Measurements from ENCODE around the gene AMHR2.
"Not testable (repeated sequence)": the region's sequence is repeated elsewhere in the genome, so short reads cannot be mapped to it uniquely, and the experiment has no call there.

Gene AMHR2

GRCh38 chr12:53381731-53382630, 41.7 kb upstream of the AMHR2 start:
- peak overlapping the region; percentile 82 for H3K4me2 ChIP-seq (ENCODE audit: low read length)
- no peaks in the 10 kb centered on the region for H3K9me3 ChIP-seq (ENCODE audit: insufficient read depth, low read length)
- H3K36me3 ChIP-seq (replicated peaks; ENCODE audit: low read depth, low read length) = peaks cover 33% of the 10 kb centered on the region
- peak overlapping the region; percentile 59; the same call in 1 of the 2 replicates for H3K9ac ChIP-seq (ENCODE audit: low read length)
- H3K79me2 ChIP-seq (ENCODE audit: low read length) = peaks cover 57% of the 10 kb centered on the region
- no peak overlapping the region for H2AFZ ChIP-seq (ENCODE audit: low read depth, low read length)
- peaks cover 11% of the 10 kb centered on the region for H4K20me1 ChIP-seq (ENCODE audit: insufficient read depth, low read length)
- no peaks in the 10 kb centered on the region for H3K27me3 ChIP-seq (ENCODE audit: low read depth, low read length)
- peaks cover 20% of the 10 kb centered on the region for H3K4me1 ChIP-seq (ENCODE audit: low read length)
- peak overlapping the region; percentile 82 for H3K4me3 ChIP-seq (ENCODE audit: low read length)
- TF ChIP-seq, protein P1, sequence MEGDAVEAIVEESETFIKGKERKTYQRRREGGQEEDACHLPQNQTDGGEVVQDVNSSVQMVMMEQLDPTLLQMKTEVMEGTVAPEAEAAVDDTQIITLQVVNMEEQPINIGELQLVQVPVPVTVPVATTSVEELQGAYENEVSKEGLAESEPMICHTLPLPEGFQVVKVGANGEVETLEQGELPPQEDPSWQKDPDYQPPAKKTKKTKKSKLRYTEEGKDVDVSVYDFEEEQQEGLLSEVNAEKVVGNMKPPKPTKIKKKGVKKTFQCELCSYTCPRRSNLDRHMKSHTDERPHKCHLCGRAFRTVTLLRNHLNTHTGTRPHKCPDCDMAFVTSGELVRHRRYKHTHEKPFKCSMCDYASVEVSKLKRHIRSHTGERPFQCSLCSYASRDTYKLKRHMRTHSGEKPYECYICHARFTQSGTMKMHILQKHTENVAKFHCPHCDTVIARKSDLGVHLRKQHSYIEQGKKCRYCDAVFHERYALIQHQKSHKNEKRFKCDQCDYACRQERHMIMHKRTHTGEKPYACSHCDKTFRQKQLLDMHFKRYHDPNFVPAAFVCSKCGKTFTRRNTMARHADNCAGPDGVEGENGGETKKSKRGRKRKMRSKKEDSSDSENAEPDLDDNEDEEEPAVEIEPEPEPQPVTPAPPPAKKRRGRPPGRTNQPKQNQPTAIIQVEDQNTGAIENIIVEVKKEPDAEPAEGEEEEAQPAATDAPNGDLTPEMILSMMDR (IDR thresholded peaks at IDR 0.05; ENCODE audit: low read depth, low read length) = peak; percentile 49
- TF ChIP-seq EZH2phosphoT487 (IDR thresholded peaks at IDR 0.05; ENCODE audit: low read depth) = no peak
- H3K27ac ChIP-seq (ENCODE audit: low read length) = peak overlapping the region; percentile 35

- Histone ChIP-seq H3K4me3 (ENCODE audit: low read length) (no peak overlapping the region), H3K4me2 (ENCODE audit: low read length) (no peak overlapping the region), H3K9me3 (ENCODE audit: insufficient read depth, low read length) (no peaks in the 10 kb centered on the region), H3K27ac (ENCODE audit: low read length) (no peak overlapping the region), H3K4me1 (ENCODE audit: low read length) (peaks cover 19% of the 10 kb centered on the region), H3K27me3 (ENCODE audit: low read depth, low read length) (no peaks in the 10 kb centered on the region), H3K79me2 (ENCODE audit: low read length) (peaks cover 67% of the 10 kb centered on the region), H3K9ac (ENCODE audit: low read length) (no peak overlapping the region), H4K20me1 (ENCODE audit: insufficient read depth, low read length) (peaks cover 19% of the 10 kb centered on the region), H3K36me3 (replicated peaks; ENCODE audit: low read depth, low read length) (peaks cover 39% of the 10 kb centered on the region), H2AFZ (ENCODE audit: low read depth, low read length) (no peak overlapping the region)
- no peak for TF ChIP-seq EZH2phosphoT487 (IDR thresholded peaks at IDR 0.05; ENCODE audit: low read depth)
- TF ChIP-seq, protein P1 (IDR thresholded peaks at IDR 0.05; ENCODE audit: low read depth, low read length) = no peak
These were observed 40.4 kb upstream of the AMHR2 start for GRCh38 chr12:53383258-53383657.

GRCh38 chr12:53386381-53386780, 37.3 kb upstream of the AMHR2 start:
- Histone ChIP-seq H4K20me1 (ENCODE audit: insufficient read depth, low read length) (peaks cover 23% of the 10 kb centered on the region), H3K36me3 (replicated peaks; ENCODE audit: low read depth, low read length) (peaks cover 44% of the 10 kb centered on the region), H3K79me2 (ENCODE audit: low read length) (peaks cover 91% of the 10 kb centered on the region), H3K4me1 (ENCODE audit: low read length) (peaks cover 19% of the 10 kb centered on the region)
- not testable (repeated sequence) for H3K27me3 ChIP-seq (ENCODE audit: low read depth, low read length); H3K4me2 ChIP-seq (ENCODE audit: low read length); H3K27ac ChIP-seq (ENCODE audit: low read length); H3K4me3 ChIP-seq (ENCODE audit: low read length); H3K9ac ChIP-seq (ENCODE audit: low read length); H3K9me3 ChIP-seq (ENCODE audit: insufficient read depth, low read length); H2AFZ ChIP-seq (ENCODE audit: low read depth, low read length)

DNA sequence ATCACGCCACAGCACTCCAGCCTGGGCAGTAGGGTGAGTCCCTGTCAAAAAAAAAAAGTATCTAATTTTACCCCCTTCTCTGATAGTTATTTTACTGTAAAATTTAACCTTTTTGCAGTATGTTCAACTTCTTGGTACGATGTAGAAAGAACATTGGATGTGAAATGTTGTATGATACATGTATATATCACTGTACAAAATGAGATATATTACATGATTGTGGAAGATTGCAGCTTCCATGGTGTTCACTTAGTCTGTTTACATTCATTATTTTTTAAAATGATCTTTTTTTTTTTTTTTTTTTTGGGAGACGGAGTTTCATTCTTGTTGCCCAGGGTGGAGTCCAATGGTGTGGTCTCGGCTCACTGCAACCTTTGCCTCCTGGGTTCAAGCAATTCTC, 34.7 kb upstream of the AMHR2 start:
- peaks cover 21% of the 10 kb centered on the region for H4K20me1 ChIP-seq (ENCODE audit: insufficient read depth, low read length)
- no peak overlapping the region for H2AFZ ChIP-seq (ENCODE audit: low read depth, low read length)

More for the DNA sequence above, 34.7 kb upstream of the AMHR2 start:
- Histone ChIP-seq H3K27ac (ENCODE audit: low read length) (no peak overlapping the region), H3K4me2 (ENCODE audit: low read length) (no peak overlapping the region), H3K9ac (ENCODE audit: low read length) (no peak overlapping the region), H3K4me1 (ENCODE audit: low read length) (peaks cover 11% of the 10 kb centered on the region), H3K36me3 (replicated peaks; ENCODE audit: low read depth, low read length) (peaks cover 24% of the 10 kb centered on the region), H3K9me3 (ENCODE audit: insufficient read depth, low read length) (no peaks in the 10 kb centered on the region), H3K79me2 (ENCODE audit: low read length) (peaks cover 88% of the 10 kb centered on the region), H3K4me3 (ENCODE audit: low read length) (no peak overlapping the region), H3K27me3 (ENCODE audit: low read depth, low read length) (no peaks in the 10 kb centered on the region)
- no peak for TF ChIP-seq EZH2phosphoT487 (IDR thresholded peaks at IDR 0.05; ENCODE audit: low read depth)
- TF ChIP-seq, protein P1 (IDR thresholded peaks at IDR 0.05; ENCODE audit: low read depth, low read length) = no peak

Data from OCI-LY3 (cell line).